DOHH2 (cell line): ENCODE data around the gene BTBD6.

Source experiments
- EZH2phosphoT487 ChIP-seq: fragments of 200-600 bp; sonication (generic); IDR thresholded peaks from 2 replicates; pipeline ENCODE4 v1.6.1; 2017; ENCODE audit warnings: borderline replicate concordance, mild to moderate bottlenecking, antibody characterized with exemption, low read length, moderate library complexity, mixed read lengths
- TF ChIP-seq, protein P1 (sequence below): fragments of 200-600 bp; sonication (generic); IDR thresholded peaks from one replicate; pipeline ENCODE4 v1.5.1; 2014; ENCODE audit warnings: antibody characterized with exemption, mild to moderate bottlenecking, low read depth, low read length; ENCODE audit not compliant: poor library complexity, severe bottlenecking

DNA sequence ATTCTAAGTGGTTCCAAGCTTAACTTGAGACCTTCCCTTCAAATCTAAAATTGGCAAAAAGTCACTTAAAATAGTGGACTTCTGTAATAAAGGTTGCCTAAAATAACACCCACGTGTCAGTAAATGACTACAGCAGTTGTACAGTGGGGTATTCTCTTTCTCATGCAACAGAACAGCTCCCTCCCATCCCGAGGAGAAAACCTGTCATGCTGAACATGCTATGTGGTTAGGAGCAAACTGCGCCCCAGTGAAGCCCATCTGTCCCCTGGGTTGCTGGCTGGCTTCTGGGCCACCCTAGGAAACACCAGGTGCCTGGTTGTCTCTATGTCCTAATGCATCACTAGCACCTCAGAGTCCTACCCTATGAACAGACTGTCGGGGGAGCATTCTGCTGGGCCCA lies 2.7 kb downstream of the BTBD6 start:
- TF ChIP-seq, protein P1, sequence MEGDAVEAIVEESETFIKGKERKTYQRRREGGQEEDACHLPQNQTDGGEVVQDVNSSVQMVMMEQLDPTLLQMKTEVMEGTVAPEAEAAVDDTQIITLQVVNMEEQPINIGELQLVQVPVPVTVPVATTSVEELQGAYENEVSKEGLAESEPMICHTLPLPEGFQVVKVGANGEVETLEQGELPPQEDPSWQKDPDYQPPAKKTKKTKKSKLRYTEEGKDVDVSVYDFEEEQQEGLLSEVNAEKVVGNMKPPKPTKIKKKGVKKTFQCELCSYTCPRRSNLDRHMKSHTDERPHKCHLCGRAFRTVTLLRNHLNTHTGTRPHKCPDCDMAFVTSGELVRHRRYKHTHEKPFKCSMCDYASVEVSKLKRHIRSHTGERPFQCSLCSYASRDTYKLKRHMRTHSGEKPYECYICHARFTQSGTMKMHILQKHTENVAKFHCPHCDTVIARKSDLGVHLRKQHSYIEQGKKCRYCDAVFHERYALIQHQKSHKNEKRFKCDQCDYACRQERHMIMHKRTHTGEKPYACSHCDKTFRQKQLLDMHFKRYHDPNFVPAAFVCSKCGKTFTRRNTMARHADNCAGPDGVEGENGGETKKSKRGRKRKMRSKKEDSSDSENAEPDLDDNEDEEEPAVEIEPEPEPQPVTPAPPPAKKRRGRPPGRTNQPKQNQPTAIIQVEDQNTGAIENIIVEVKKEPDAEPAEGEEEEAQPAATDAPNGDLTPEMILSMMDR, result no peak
- no peak for TF ChIP-seq EZH2phosphoT487
